Endothelial cell (in vitro differentiated cells): ENCODE data around the gene SCO2. TPM values are rescaled to one million over a fixed set of nuclear protein-coding genes. Genes with fewer than 3 reads are reported as not detected.

ENCODE experiments used
- DNase-seq: peaks from one replicate; pipeline ENCODE4 v3.0.0; 2021; ENCODE audit warnings: low spot score
- H3K27ac Mint-ChIP-seq: one replicate; pipeline ENCODE4 v1.8.0; 2021; ENCODE audit warnings: mixed read lengths, inconsistent platforms; ENCODE audit not compliant: unreplicated experiment
- H3K27me3 Mint-ChIP-seq: one replicate; pipeline ENCODE4 v1.8.0; 2021; ENCODE audit warnings: mild to moderate bottlenecking, moderate library complexity, mixed read lengths, inconsistent platforms; ENCODE audit not compliant: unreplicated experiment
- H3K36me3 Mint-ChIP-seq: one replicate; pipeline ENCODE4 v1.8.0; 2021; ENCODE audit warnings: mild to moderate bottlenecking, low read depth, mixed read lengths, inconsistent platforms; ENCODE audit not compliant: unreplicated experiment
- H3K4me1 Mint-ChIP-seq: one replicate; pipeline ENCODE4 v1.8.0; 2021; ENCODE audit warnings: mild to moderate bottlenecking, mixed read lengths, inconsistent platforms; ENCODE audit not compliant: unreplicated experiment
- H3K4me3 Mint-ChIP-seq: one replicate; pipeline ENCODE4 v1.8.0; 2021; ENCODE audit warnings: mild to moderate bottlenecking, mixed read lengths, inconsistent platforms; ENCODE audit not compliant: unreplicated experiment
- H3K9me3 Mint-ChIP-seq: one replicate; pipeline ENCODE4 v1.8.0; 2021; ENCODE audit warnings: mixed read lengths, inconsistent platforms; ENCODE audit not compliant: unreplicated experiment
- CTCF ChIP-seq: fragments of 200-600 bp; sonication (generic); IDR thresholded peaks from one replicate; pipeline ENCODE4 v1.5.0; 2021; ENCODE audit warnings: antibody characterized with exemption; ENCODE audit not compliant: unreplicated experiment
- total RNA-seq: library from RNA; stranded (reverse); fragmentation: NEBNext Ultra II Directional; extraction: Animal tissue kit (Norgen Biotek cat#: 25700); gene quantifications from one replicate; pipeline ENCODE4 v1.2.1, GENCODE V29; 2021; ENCODE audit not compliant: unreplicated experiment

SCO2 gene
- total RNA-seq, 1 donor from 2014 or later, result 1.1 TPM

- TF ChIP-seq CTCF, result no peak
- Mint-ChIP-seq H3K27me3 (peaks cover 30% of the 10 kb centered on the region), H3K36me3 (no peaks in the 10 kb centered on the region), H3K27ac (no peak overlapping the region), H3K4me1 (peaks cover 8% of the 10 kb centered on the region), H3K4me3 (no peak overlapping the region), H3K9me3 (no peaks in the 10 kb centered on the region)
- DNase-seq, result no peak
Observed at GRCh38 chr22:50530580-50530876, 5.1 kb upstream of the SCO2 start.

GRCh38 chr22:50529897-50530579 lies 4.6 kb upstream of the SCO2 start, which contains the start of gene TYMP:
Gene TYMP, minus strand, starts transcription at chr22:50530012. Its CDS starts 303 bp downstream, at chr22:50529709.
- no peak for DNase-seq
- Mint-ChIP-seq H3K36me3 (no peaks in the 10 kb centered on the region), H3K4me1 (peaks cover 8% of the 10 kb centered on the region), H3K27ac (no peak within 1 kb of the TSS), H3K4me3 (no peak within 1 kb of the TSS), H3K9me3 (no peaks in the 10 kb centered on the region), H3K27me3 (peaks cover 30% of the 10 kb centered on the region)
- no peak for TF ChIP-seq CTCF

GRCh38 chr22:50529416-50529896 lies 4.1 kb upstream of the SCO2 start:
- DNase-seq, result no peak
- TF ChIP-seq CTCF, result no peak
- H3K36me3 Mint-ChIP-seq, result peaks cover 4% of the 10 kb centered on the region
- no peak overlapping the region for H3K4me3 Mint-ChIP-seq
- H3K4me1 Mint-ChIP-seq, result peaks cover 13% of the 10 kb centered on the region
- no peak overlapping the region for H3K27ac Mint-ChIP-seq
- H3K27me3 Mint-ChIP-seq, result peaks cover 32% of the 10 kb centered on the region
- no peaks in the 10 kb centered on the region for H3K9me3 Mint-ChIP-seq

- H3K27me3 Mint-ChIP-seq, result peaks cover 32% of the 10 kb centered on the region
- no peaks in the 10 kb centered on the region for H3K9me3 Mint-ChIP-seq
- H3K36me3 Mint-ChIP-seq, result peaks cover 5% of the 10 kb centered on the region
- H3K4me3 Mint-ChIP-seq, result no peak overlapping the region
- no peak for DNase-seq
- peaks cover 14% of the 10 kb centered on the region for H3K4me1 Mint-ChIP-seq
- no peak overlapping the region for H3K27ac Mint-ChIP-seq
- TF ChIP-seq CTCF, result no peak
Observed at GRCh38 chr22:50528682-50529415, 3.5 kb upstream of the SCO2 start.
